HepG2 (cell line): ENCODE measurements around the gene BCDIN3D. TPM values are rescaled to one million over a fixed set of nuclear protein-coding genes. Genes with fewer than 3 reads are reported as not detected.
A peak's percentile ranks its signal among the peaks of the same experiment; 100 is the strongest.

ENCODE experiments used
- ARID5B ChIP-seq: IDR thresholded peaks from 2 replicates; pipeline ENCODE4 v1.4.0; 2020; ENCODE audit warnings: mild to moderate bottlenecking, missing genetic modification reagents
- ATF5 ChIP-seq: sonication (generic); formaldehyde crosslinking; IDR thresholded peaks from 2 replicates; pipeline ENCODE4 v1.4.0; 2020; ENCODE audit warnings: mild to moderate bottlenecking, low read depth, missing genetic modification reagents
- CBX1 ChIP-seq: IDR thresholded peaks from one replicate; pipeline ENCODE4 v1.6.1; 2016; ENCODE audit warnings: antibody characterized with exemption, low read depth
- CHD2 ChIP-seq: IDR thresholded peaks from 2 replicates; pipeline ENCODE4 v1.6.1; 2011; ENCODE audit warnings: low read depth, low read length, improper control_type of control experiment
- FOXA3 ChIP-seq: IDR thresholded peaks from 2 replicates; pipeline ENCODE4 v1.6.1; 2016; ENCODE audit warnings: missing genetic modification reagents, missing compliant biosample characterization
- GATAD1 ChIP-seq: IDR thresholded peaks from 2 replicates; pipeline ENCODE4 v1.6.1; 2016; ENCODE audit warnings: missing genetic modification reagents, missing compliant biosample characterization
- KDM5B ChIP-seq: sonication (generic); formaldehyde crosslinking; IDR thresholded peaks from 2 replicates; pipeline ENCODE4 v1.4.0; 2020; ENCODE audit warnings: missing genetic modification reagents, mild to moderate bottlenecking, borderline replicate concordance
- LRRFIP1 ChIP-seq: sonication (generic); formaldehyde crosslinking; conservative IDR thresholded peaks from 2 replicates; pipeline ENCODE4 v1.4.0; 2020; ENCODE audit warnings: missing genetic modification reagents
- NCOA5 ChIP-seq: sonication (generic); formaldehyde crosslinking; IDR thresholded peaks from 2 replicates; pipeline ENCODE4 v1.4.0; 2020; ENCODE audit warnings: missing genetic modification reagents
- RELA ChIP-seq: sonication (generic); formaldehyde crosslinking; IDR thresholded peaks from 2 replicates; pipeline ENCODE4 v1.4.0; 2020; ENCODE audit warnings: missing genetic modification reagents
- RFXAP ChIP-seq: sonication (generic); formaldehyde crosslinking; IDR thresholded peaks from 2 replicates; pipeline ENCODE4 v1.4.0; 2020; ENCODE audit warnings: missing genetic modification reagents, borderline replicate concordance
- SIX4 ChIP-seq: sonication (generic); formaldehyde crosslinking; IDR thresholded peaks from 2 replicates; pipeline ENCODE4 v1.4.0; 2020; ENCODE audit warnings: missing genetic modification reagents
- SNRNP70 ChIP-seq: fragments of 200-400 bp; formaldehyde crosslinking; IDR thresholded peaks from 2 replicates; pipeline ENCODE4 v1.6.1; 2017; ENCODE audit warnings: mild to moderate bottlenecking, low read depth, low read length, moderate library complexity
- U2AF1 ChIP-seq: fragments of 200-400 bp; formaldehyde crosslinking; optimal IDR thresholded peaks from 2 replicates; pipeline ENCODE3; 2017; ENCODE audit warnings: mild to moderate bottlenecking, low read depth, low read length
- ZFP82 ChIP-seq: sonication (generic); formaldehyde crosslinking; IDR thresholded peaks from 2 replicates; pipeline ENCODE4 v1.5.1; 2020; ENCODE audit warnings: mild to moderate bottlenecking, missing genetic modification reagents, borderline replicate concordance
- ZNF17 ChIP-seq: sonication (generic); formaldehyde crosslinking; IDR thresholded peaks from 2 replicates; pipeline ENCODE4 v1.5.0; 2020; ENCODE audit warnings: mild to moderate bottlenecking, missing genetic modification reagents
- ZNF280B ChIP-seq: sonication (generic); formaldehyde crosslinking; IDR thresholded peaks from 2 replicates; pipeline ENCODE4 v1.5.0; 2020; ENCODE audit warnings: missing genetic modification reagents, mild to moderate bottlenecking, borderline replicate concordance
- ZNF570 ChIP-seq: sonication (generic); formaldehyde crosslinking; IDR thresholded peaks from 2 replicates; pipeline ENCODE4 v1.4.0; 2020; ENCODE audit warnings: mild to moderate bottlenecking, missing genetic modification reagents, borderline replicate concordance
- ZNF674 ChIP-seq: sonication (generic); formaldehyde crosslinking; IDR thresholded peaks from 2 replicates; pipeline ENCODE4 v1.5.0; 2020; ENCODE audit warnings: low read depth, mild to moderate bottlenecking, missing genetic modification reagents
- ZNF724P ChIP-seq: sonication (generic); formaldehyde crosslinking; IDR thresholded peaks from 2 replicates; pipeline ENCODE4 v1.8.0; 2022; ENCODE audit warnings: missing genetic modification reagents, borderline replicate concordance
- ZNF749 ChIP-seq: sonication (generic); formaldehyde crosslinking; IDR thresholded peaks from 2 replicates; pipeline ENCODE4 v1.8.0; 2022; ENCODE audit warnings: mild to moderate bottlenecking, missing genetic modification reagents, moderate library complexity, borderline replicate concordance
- polyA plus RNA-seq, 8 experiments: library from polyadenylated mRNA; depleted of rRNA in 3 of 8; stranded (reverse) in 7 of 8; unstranded in 1 of 8; fragments of >200 nt; fragmentation: Illumina TruSeq in 4 of 8; extraction: Trizol in 4 of 8; gene quantifications; 2 replicates each; pipeline versions ENCODE4 v1.2.1 to v1.2.3, GENCODE V29; 2011 to 2016; ENCODE audit warnings: low read depth in 4 of 8, missing spikeins in 1 of 8, mixed read lengths in 1 of 8; ENCODE audit not compliant: insufficient read depth in 1 of 8
- total RNA-seq, 5 experiments: library from RNA; depleted of rRNA; stranded (reverse); fragments of >200 nt; fragmentation: Illumina TruSeq; extraction: Trizol; gene quantifications; 2 replicates each; pipeline ENCODE4 v1.2.3, GENCODE V29; 2016; ENCODE audit warnings: low read depth in 1 of 5

The BCDIN3D gene
- total and polyA plus RNA-seq, 2 of the 13 experiments (the other 11 are each of a cell fraction or from before 2014, with no cell fraction given), result 2.2 to 2.5 TPM

GRCh38 chr12:49842519-49843352 lies at the start of gene BCDIN3D (continued):
- TF ChIP-seq ARID5B (CRISPR knock-in tag) (peak; percentile 51; the same call in 1 of the 2 replicates), GATAD1 (CRISPR knock-in tag) (peak; percentile 83), ZNF674 (CRISPR knock-in tag) (0 out of 2 replicates have a peak, but pooled peaks have one; percentile 76), U2AF1 (no peak), RFXAP (CRISPR knock-in tag) (peak; percentile 72; the same call in 1 of the 2 replicates), ZNF749 (peak; percentile 84; the same call in 1 of the 2 replicates), ZFP82 (no peak), LRRFIP1 (CRISPR knock-in tag) (no peak), KDM5B (CRISPR knock-in tag) (peak; percentile 65; the same call in 1 of the 2 replicates), SIX4 (peak; percentile 44; the same call in 1 of the 2 replicates), ZNF280B (peak; percentile 76; the same call in 1 of the 2 replicates), RELA (no peak), NCOA5 (CRISPR knock-in tag) (no peak), CBX1 (peak; percentile 61), ZNF17 (no peak), ZNF570 (no peak), ATF5 (CRISPR knock-in tag) (no peak), CHD2 (peak; percentile 62; the same call in 1 of the 2 replicates), FOXA3 (CRISPR knock-in tag) (0 out of 2 replicates have a peak, but pooled peaks have one; percentile 20), ZNF724P (CRISPR knock-in tag) (no peak; the same call in none of the 2 replicates), SNRNP70 (no peak)
